HCT116 (cell line): ENCODE measurements around the gene TNFRSF6B. TPM values are rescaled to one million over a fixed set of nuclear protein-coding genes. Genes with fewer than 3 reads are reported as not detected.
A peak's percentile ranks its signal among the peaks of the same experiment; 100 is the strongest.

Experiments used
- ATAC-seq: fragments of 200-7000 bp; cut with Tn5 transposase; 2 replicates; pipeline ENCODE4 v1.9.1; 2020; ENCODE audit warnings: mild to moderate bottlenecking, moderate library complexity
- BruUV-seq: library from RNA; stranded (reverse); fragments of 400-500 nt; replicated peaks from 2 replicates; lab custom pipeline; 2021; lab: Mats Ljungman, UMichigan
- CTCF ChIA-PET: fragments of 300-600 bp; sonication (Branson Sonifier 250); formaldehyde crosslinking; loops from one replicate; lab custom pipeline; 2021; ENCODE audit warnings: antibody characterized with exemption; lab: Charles Lee
- POLR2A ChIA-PET: fragments of 300-600, 350-600 bp; sonication (Branson Sonifier 250); formaldehyde crosslinking; loops from one replicate; lab custom pipeline; 2021; ENCODE audit warnings: antibody characterized with exemption; lab: Charles Lee
- RAD21 ChIA-PET, 2 experiments: fragments of 300-600 bp; sonication (Branson Sonifier 250); formaldehyde crosslinking; loops; one replicate each; lab custom pipeline; 2023; ENCODE audit warnings: low total read pairs in 2 of 2; ENCODE audit not compliant: uncharacterized antibody in 2 of 2, unreplicated experiment in 2 of 2, low non-redundant PET in 1 of 2; lab: Charles Lee
- DNase-seq: peaks from one replicate; pipeline ENCODE4 v3.0.0-alpha.2; 2010; ENCODE audit warnings: low read depth, low spot score
- H2AFZ ChIP-seq: fragments of 200-600 bp; shearing (Covaris generic), sonication (generic); 2 replicates; pipeline ENCODE4 v1.6.1; 2017; ENCODE audit warnings: low read depth, mixed run types, mixed read lengths, antibody characterized with exemption, low read length; ENCODE audit not compliant: poor library complexity, severe bottlenecking
- H3K27ac ChIP-seq: 2 replicates; pipeline ENCODE4 v1.5.1; 2012; ENCODE audit warnings: low read depth, low read length
- H3K27me3 ChIP-seq: fragments of 200-600 bp; sonication (generic); 2 replicates; pipeline ENCODE4 v1.6.1; 2016; ENCODE audit warnings: mixed run types, low read length, mixed read lengths; ENCODE audit not compliant: insufficient read depth
- H3K36me3 ChIP-seq, 2 experiments: fragments of 200-500 bp in 1 of 2; fragments of 200-600 bp in 1 of 2; sonication (Bioruptor generic) in 1 of 2; sonication (generic) in 1 of 2; 2 replicates each; pipeline versions ENCODE4 v1.5.1 to v1.6.1; 2014 to 2016; ENCODE audit warnings: low read length in 2 of 2, inconsistent platforms in 1 of 2, mixed read lengths in 1 of 2, mixed run types in 1 of 2; ENCODE audit not compliant: insufficient read depth in 2 of 2, control insufficient read depth in 1 of 2
- H3K4me1 ChIP-seq, 2 experiments: fragments of 200-600 bp in 1 of 2; sonication (generic) in 1 of 2; 2 replicates each; pipeline versions ENCODE4 v1.5.1 to v1.6.1; 2012 to 2017; ENCODE audit warnings: low read length in 2 of 2, inconsistent platforms in 1 of 2, mild to moderate bottlenecking in 1 of 2, mixed read lengths in 1 of 2, mixed run types in 1 of 2, moderate library complexity in 1 of 2; ENCODE audit not compliant: insufficient read depth in 2 of 2, control insufficient read depth in 1 of 2
- H3K4me2 ChIP-seq: fragments of 200-600 bp; sonication (generic); 2 replicates; pipeline ENCODE4 v1.6.1; 2017; ENCODE audit warnings: mixed run types, low read length, mixed read lengths
- H3K4me3 ChIP-seq, 2 experiments: fragments of 200-600 bp in 1 of 2; sonication (generic) in 1 of 2; replicated peaks in 1 of 2; 2 replicates each; pipeline ENCODE4 v1.5.1; 2011 to 2016; ENCODE audit warnings: low read length in 2 of 2, control low read depth in 1 of 2, low read depth in 1 of 2, mild to moderate bottlenecking in 1 of 2, mixed read lengths in 1 of 2, mixed run types in 1 of 2
- H3K79me2 ChIP-seq: fragments of 200-600 bp; sonication (generic); 2 replicates; pipeline ENCODE4 v1.6.1; 2017; ENCODE audit warnings: mild to moderate bottlenecking, mixed run types, low read length, moderate library complexity, mixed read lengths; ENCODE audit not compliant: insufficient read depth
- H3K9ac ChIP-seq: fragments of 200-600 bp; sonication (generic); 2 replicates; pipeline ENCODE4 v1.6.1; 2016; ENCODE audit warnings: low read length, mixed read lengths
- H3K9me2 ChIP-seq: fragments of 200-600 bp; sonication (generic), shearing (Covaris generic); 2 replicates; pipeline ENCODE4 v1.6.1; 2017; ENCODE audit warnings: mixed run types, mild to moderate bottlenecking, moderate library complexity; ENCODE audit not compliant: insufficient read depth
- H3K9me3 ChIP-seq, 2 experiments: fragments of 200-500 bp in 1 of 2; fragments of 200-600 bp in 1 of 2; sonication (Bioruptor generic) in 1 of 2; sonication (generic) in 1 of 2; 2 replicates each; pipeline ENCODE4 v1.6.1; 2014 to 2017; ENCODE audit warnings: low read length in 2 of 2, mixed read lengths in 2 of 2, inconsistent platforms in 1 of 2, low read depth in 1 of 2, mild to moderate bottlenecking in 1 of 2, mixed run types in 1 of 2, moderate library complexity in 1 of 2; ENCODE audit not compliant: control insufficient read depth in 1 of 2, insufficient read depth in 1 of 2
- H4K20me1 ChIP-seq: fragments of 200-600 bp; sonication (generic), shearing (Covaris generic); 2 replicates; pipeline ENCODE4 v1.6.1; 2017; ENCODE audit warnings: mixed run types, mild to moderate bottlenecking, moderate library complexity; ENCODE audit not compliant: insufficient read depth
- CBX3 ChIP-seq: IDR thresholded peaks from 2 replicates; pipeline ENCODE4 v1.6.1; 2012; ENCODE audit warnings: low read depth
- CEBPB ChIP-seq: IDR thresholded peaks from 2 replicates; pipeline ENCODE4 v1.6.1; 2012; ENCODE audit warnings: low read depth
- CTCF ChIP-seq, 3 experiments: fragments of 200-600 bp in 1 of 3; sonication (generic) in 1 of 3; IDR thresholded peaks in 2 of 3; conservative IDR thresholded peaks in 1 of 3; 2 replicates each; pipeline ENCODE4 v1.5.1; 2012 to 2017; ENCODE audit warnings: low read depth in 2 of 3, low read length in 2 of 3, antibody characterized with exemption in 1 of 3, borderline replicate concordance in 1 of 3, control low read depth in 1 of 3, mild to moderate bottlenecking in 1 of 3, mixed read lengths in 1 of 3, mixed run types in 1 of 3, moderate library complexity in 1 of 3; ENCODE audit not compliant: insufficient read depth in 1 of 3
- EGR1 ChIP-seq: IDR thresholded peaks from 2 replicates; pipeline ENCODE4 v1.6.1; 2012; ENCODE audit warnings: low read depth
- EZH2 ChIP-seq: fragments of 200-600 bp; sonication (generic); IDR thresholded peaks from 2 replicates; pipeline ENCODE4 v1.6.1; 2017; ENCODE audit warnings: antibody characterized with exemption, mixed run types
- EZH2phosphoT487 ChIP-seq: fragments of 200-600 bp; IDR thresholded peaks from 2 replicates; pipeline ENCODE4 v1.6.1; 2018; ENCODE audit warnings: antibody characterized with exemption, borderline replicate concordance
- FOSL1 ChIP-seq: IDR thresholded peaks from 2 replicates; pipeline ENCODE4 v1.6.1; 2012; ENCODE audit warnings: low read depth
- MAX ChIP-seq: IDR thresholded peaks from 2 replicates; pipeline ENCODE4 v1.6.1; 2012
- POLR2AphosphoS5 ChIP-seq: IDR thresholded peaks from 2 replicates; pipeline ENCODE4 v1.6.1; 2011; ENCODE audit warnings: mild to moderate bottlenecking, low read depth, low read length, moderate library complexity
- REST ChIP-seq: IDR thresholded peaks from 2 replicates; pipeline ENCODE4 v1.6.1; 2012; ENCODE audit warnings: low read depth
- SP1 ChIP-seq: IDR thresholded peaks from 2 replicates; pipeline ENCODE4 v1.6.1; 2012; ENCODE audit warnings: low read depth
- TCF7L2 ChIP-seq: IDR thresholded peaks from 2 replicates; pipeline ENCODE4 v1.7.0; 2011; ENCODE audit warnings: borderline replicate concordance, inconsistent platforms; ENCODE audit not compliant: insufficient read depth, insufficient read length; ENCODE audit errors: extremely low read depth
- YY1 ChIP-seq: IDR thresholded peaks from 2 replicates; pipeline ENCODE4 v1.6.1; 2011; ENCODE audit warnings: low read length, low read depth, moderate library complexity, mild to moderate bottlenecking; ENCODE audit not compliant: insufficient replicate concordance; ENCODE audit errors: extremely low read depth
- ZFX ChIP-seq: fragments of 450-650 bp; IDR thresholded peaks from 2 replicates; pipeline ENCODE4 v1.6.1; 2017
- intact Hi-C: fragments of 100-400 bp; cut with micrococcal nuclease; formaldehyde crosslinking; loops from 2 replicates; pipeline ENCODE4 v1.10.0; 2022
- total RNA-seq: library from RNA; stranded (reverse); gene quantifications from one replicate; pipeline ENCODE4 v1.2.1, GENCODE V29; 2021; ENCODE audit not compliant: unreplicated experiment

The TNFRSF6B gene
- total RNA-seq, 1 experiment from 2014 or later: 147 TPM

- no TSS peak for BruUV-seq
- ChIA-PET CTCF (interaction anchor here (1.0 kb wide), 1 partner anchor 17 kb away, joined by 5 read pairs; no protein-coding TSS in a partner anchor), RAD21 (interaction anchor here (0.6 to 1.3 kb wide), 3 partner anchors 24 to 28 kb away, joined by 3 to 5 read pairs (median 4); no protein-coding TSS in a partner anchor), POLR2A (interaction anchor here (0.8 to 1.5 kb wide), 9 partner anchors 9 to 205 kb away, joined by 3 to 14 read pairs (median 4); partner anchors contain the start of gene HELZ2)
- H3K9me3 ChIP-seq: no peaks in the 10 kb centered on the region
- H3K4me1 ChIP-seq: peaks cover 16 to 37% of the 10 kb centered on the region in 2 experiments
- peak; percentile 31 for ATAC-seq
- peak overlapping the region; percentile 73 for H3K27ac ChIP-seq
- peaks cover 9 to 15% of the 10 kb centered on the region in 2 experiments for H3K36me3 ChIP-seq
- peaks cover 45% of the 10 kb centered on the region for H3K79me2 ChIP-seq
- no peak for DNase-seq
- H3K9ac ChIP-seq: peak overlapping the region; percentile 82
- no peaks in the 10 kb centered on the region for H3K27me3 ChIP-seq
- peak overlapping the region; percentile 82 to 99 for H3K4me3 ChIP-seq
- intact Hi-C loops: loop anchor here (1.0 kb wide), 2 partner anchors 24 to 30 kb away; no protein-coding TSS in a partner anchor
- H3K4me2 ChIP-seq: peak overlapping the region; percentile 97
- no peaks in the 10 kb centered on the region for H3K9me2 ChIP-seq
- H2AFZ ChIP-seq: no peak overlapping the region
- no peaks in the 10 kb centered on the region for H4K20me1 ChIP-seq
- TF ChIP-seq POLR2AphosphoS5 (peak; percentile 5; the same call in 1 of the 2 replicates), REST (no peak)
- TF ChIP-seq, all 23 proteins: peak for 1
These were observed 37.7 kb upstream of the TNFRSF6B start for GRCh38 chr20:63658749-63659187.

- Histone ChIP-seq H3K9me2 (no peaks in the 10 kb centered on the region), H3K4me3 (peak overlapping the region; percentile 82 to 99), H4K20me1 (no peaks in the 10 kb centered on the region), H3K4me1 (peaks cover 12 to 31% of the 10 kb centered on the region in 2 experiments), H3K9ac (peak overlapping the region; percentile 82), H3K9me3 (no peaks in the 10 kb centered on the region), H2AFZ (no peak overlapping the region), H3K27me3 (no peaks in the 10 kb centered on the region), H3K36me3 (peaks cover 9 to 15% of the 10 kb centered on the region in 2 experiments), H3K4me2 (peak overlapping the region; percentile 97), H3K79me2 (peaks cover 51% of the 10 kb centered on the region), H3K27ac (peak overlapping the region; percentile 73)
- RAD21 ChIA-PET: interaction anchor here in 1 of 2 experiments (0.6 kb wide), 1 partner anchor 27 kb away, joined by 4 read pairs; no protein-coding TSS in a partner anchor
- intact Hi-C loops: no loop called here
- no TSS peak for BruUV-seq
- DNase-seq: no peak
- POLR2A ChIA-PET: interaction anchor here (1.0 kb wide), 1 partner anchor 39 kb away, joined by 4 read pairs; no protein-coding TSS in a partner anchor
- CTCF ChIA-PET: no interaction called here
- ATAC-seq: peak; percentile 46
- TF ChIP-seq CTCF (IDR thresholded peaks at IDR 0.05 in 2 of 3, conservative IDR thresholded peaks at IDR 0.05 in 1 of 3; ENCODE audit: borderline replicate concordance in 1 of 3, insufficient read depth in 1 of 3, low read depth in 2 of 3, low read length in 2 of 3): no peak
- TF ChIP-seq YY1: no peak
- TF ChIP-seq ZFX: no peak
- no peak for TF ChIP-seq CBX3
- no peak for TF ChIP-seq FOSL1
- no peak for TF ChIP-seq CEBPB
- no peak for TF ChIP-seq EZH2phosphoT487
- no peak for TF ChIP-seq EZH2
- TF ChIP-seq EGR1: no peak
- TF ChIP-seq TCF7L2: no peak
- TF ChIP-seq MAX: no peak
- TF ChIP-seq SP1: no peak
These were observed 37.1 kb upstream of the TNFRSF6B start for GRCh38 chr20:63659370-63659769.
